RPMI7951 (cell line): Measurements from ENCODE around the gene PABPN1. TPM values are rescaled to one million over a fixed set of nuclear protein-coding genes. Genes with fewer than 3 reads are reported as not detected.

Experiments used
- DNase-seq: peaks from one replicate; pipeline ENCODE4 v3.0.0-alpha.2; 2012; ENCODE audit warnings: low read depth
- total RNA-seq: library from RNA; depleted of rRNA; stranded (reverse); fragments of >200 nt; shearing (Covaris generic); gene quantifications from 2 replicates; pipeline ENCODE4 v1.2.3, GENCODE V29; 2014

Gene PABPN1
- total RNA-seq, 1 experiment from 2014 or later, result 49.7 TPM

GRCh38 chr14:23326491-23327332, 5.5 kb downstream of the PABPN1 start:
- no peak for DNase-seq

DNA sequence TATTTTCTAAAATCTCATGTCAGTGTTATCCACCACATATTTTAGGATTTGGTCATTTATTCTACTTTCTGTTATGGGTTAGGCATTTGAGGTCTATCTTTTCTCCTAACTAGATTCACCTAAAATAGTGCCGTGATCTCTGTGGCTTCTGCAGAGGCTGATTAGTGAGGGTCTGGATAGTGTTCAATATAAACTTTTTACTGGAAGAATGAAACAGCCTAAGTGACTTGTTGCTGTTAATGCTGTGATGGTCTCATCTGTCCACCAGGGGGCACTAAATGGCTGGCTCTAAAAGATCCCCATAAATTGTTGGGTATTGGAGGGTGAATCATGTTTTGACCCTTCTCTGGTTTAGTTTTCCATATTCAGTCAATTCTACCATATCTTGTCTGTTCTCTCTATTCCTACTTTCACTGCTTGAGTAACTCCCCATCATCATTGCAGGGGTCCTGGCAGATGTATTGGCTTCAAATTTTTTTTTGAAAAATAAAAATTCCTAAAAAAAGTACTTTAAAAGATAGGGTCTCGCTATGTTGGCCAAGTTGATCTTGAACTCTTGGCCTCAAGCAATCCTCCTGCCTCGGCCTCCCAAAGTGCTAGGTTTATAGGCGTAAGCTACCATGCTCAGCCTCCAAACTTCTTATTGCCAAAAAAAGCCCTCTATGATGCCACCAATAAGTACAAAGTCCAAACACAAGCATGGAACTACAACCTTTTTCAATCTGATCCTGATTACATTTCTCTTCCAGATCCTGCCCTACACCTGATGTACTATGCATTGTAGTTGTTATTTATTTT, 6.9 kb downstream of the PABPN1 start:
- peak; percentile 63 for DNase-seq

- DNase-seq, result no peak
Measured at GRCh38 chr14:23335623-23336022, 14.4 kb downstream of the PABPN1 start.

- DNase-seq, result no peak
Measured at GRCh38 chr14:23339506-23340268, 18.4 kb downstream of the PABPN1 start.

DNA sequence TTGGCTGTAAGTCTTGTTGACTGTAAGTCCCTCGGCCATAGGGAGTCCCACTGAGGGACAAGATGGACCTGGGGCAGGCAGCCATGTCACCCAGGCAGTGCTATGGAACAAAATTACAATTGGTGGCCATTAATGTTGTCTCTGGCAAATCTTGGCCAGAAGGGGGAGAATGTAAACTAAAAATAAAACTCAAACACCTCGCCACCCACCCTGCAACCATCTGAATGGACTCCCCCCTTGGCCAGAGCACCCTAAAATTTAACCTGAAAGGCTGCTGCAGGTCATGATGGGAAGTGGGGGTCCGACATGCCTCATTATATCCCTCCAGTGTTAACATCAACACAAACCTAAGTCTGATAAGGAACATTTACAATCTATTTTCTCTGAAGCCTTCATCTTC, 23.2 kb downstream of the PABPN1 start:
- no peak for DNase-seq

DNA sequence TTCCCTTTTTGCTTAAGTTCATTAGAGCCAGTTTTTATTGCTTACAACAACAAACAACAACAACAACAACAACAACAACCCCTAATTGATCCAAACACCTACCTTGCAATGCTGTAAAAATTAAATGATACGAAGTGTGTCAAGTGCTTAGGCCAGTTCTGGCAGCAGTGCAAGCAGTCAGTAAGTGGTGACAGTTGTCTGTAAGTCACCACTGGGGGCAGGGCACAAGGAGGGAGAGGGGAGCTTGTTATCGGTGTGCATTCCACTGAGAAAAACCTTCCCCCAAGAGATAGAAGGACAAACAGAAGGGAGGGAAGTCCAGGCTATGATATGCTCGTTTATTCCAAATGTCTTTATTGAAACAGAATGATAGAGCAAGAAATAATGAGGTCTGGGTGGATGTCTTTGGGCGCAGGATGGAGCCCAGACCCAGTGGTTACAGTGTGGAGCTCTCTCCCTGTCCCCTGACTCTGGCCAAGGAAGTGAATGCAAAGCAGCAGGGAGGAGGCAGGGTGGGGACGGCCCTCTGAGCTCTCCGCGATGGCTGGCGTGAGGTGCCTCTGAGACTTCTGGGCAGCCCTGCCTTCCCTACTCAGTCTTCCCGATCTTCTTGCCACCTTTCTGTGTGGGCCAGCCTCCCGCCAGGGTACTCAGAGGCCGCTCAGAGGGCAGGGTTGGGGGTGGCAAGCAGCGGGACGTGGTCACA, 24.9 kb downstream of the PABPN1 start:
- DNase-seq, result no peak

- no peak for DNase-seq
Measured at GRCh38 chr14:23346693-23347405, 25.6 kb downstream of the PABPN1 start.

DNA sequence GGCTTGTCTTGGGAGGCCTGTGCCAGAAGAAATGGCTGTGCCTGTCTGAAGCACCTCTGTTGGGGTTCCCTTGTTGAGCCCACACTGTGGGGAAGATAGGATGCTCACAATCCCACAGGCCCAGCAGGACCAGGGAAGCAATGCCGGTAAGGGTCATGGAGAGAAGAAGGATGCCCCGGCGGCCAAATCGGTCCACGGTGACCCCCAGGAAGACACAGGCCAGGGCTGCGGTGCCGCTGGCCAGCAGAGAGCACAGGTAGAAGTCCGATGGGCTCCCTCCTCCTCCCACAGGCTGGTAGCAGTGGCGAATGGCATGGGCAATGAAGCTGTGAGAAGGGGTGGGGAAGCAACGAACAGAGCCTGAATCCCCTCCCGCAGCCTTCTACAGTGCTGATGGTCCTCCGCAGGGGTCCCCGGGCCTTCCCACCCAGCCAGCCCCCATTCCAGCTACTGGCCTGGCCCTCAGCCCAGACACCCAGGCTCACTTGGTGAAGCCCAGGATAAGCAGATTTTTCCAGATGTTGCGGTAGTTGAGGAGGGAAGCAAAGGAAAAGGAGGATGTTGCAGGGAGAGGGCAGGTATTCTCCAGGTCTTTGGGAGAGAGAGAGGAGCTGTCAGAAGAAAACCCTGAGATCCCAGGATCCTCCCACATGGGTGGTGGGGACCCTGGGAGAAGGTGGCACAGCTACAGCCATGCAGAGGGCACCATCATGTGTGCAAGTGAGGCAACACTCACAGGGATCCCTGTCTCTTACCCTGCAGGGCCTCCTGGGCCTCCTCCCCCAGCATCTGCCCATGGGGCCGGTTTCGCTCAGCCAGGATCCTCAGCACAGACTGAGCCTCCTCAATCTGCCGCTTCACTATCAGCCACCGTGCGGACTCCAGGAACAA, 26.4 kb downstream of the PABPN1 start:
- no peak for DNase-seq

DNA sequence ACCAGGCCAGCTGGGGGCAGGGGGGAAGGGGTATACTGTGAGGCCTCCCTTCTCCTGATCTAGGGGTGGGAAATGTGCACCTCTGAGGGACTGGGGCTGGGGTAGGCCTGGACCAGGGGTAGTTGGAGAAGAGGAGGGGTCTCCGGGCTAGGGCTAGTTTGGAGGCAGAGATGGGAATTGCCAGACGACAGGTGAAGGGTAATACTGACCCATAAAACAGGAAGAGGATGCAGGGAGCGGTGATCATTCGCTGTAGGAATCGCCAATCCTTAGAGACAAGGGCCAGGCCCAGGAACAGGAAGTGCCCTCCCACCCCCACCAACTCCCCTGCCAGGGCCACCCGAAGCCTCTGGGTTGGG, 27.0 kb downstream of the PABPN1 start:
- no peak for DNase-seq

DNA sequence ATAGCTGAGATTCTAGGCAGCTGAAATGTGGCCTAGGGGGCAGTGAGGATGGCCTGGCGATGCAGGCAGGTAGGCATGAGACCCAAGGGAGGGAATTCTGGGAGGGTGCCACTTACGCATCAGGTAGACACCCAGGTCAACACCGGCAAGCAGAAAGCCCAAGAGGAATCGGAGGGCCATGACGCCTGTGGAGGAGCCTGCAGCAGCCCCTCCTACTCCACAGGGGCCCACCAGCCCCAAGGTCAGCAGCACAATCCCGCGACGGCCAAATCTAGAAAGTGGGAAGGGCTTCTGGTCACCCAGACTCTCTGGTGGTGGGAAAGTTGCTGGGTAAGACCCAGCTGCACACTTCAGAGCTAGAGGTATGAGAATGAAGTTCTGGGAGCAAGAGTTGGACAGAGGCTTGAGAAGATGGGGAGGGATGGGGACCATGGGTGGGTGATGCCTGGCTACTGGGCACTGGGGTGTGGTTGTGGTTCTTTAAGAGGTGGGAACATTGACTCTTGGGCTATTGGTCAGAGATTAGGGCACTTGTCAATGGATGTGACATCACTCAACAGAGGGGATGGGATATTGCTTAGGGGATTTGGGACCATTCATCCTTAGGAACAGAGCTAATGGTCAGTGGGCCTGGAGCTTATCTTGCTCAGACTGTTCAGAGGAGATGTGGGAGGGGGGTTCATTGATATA, 28.0 kb downstream of the PABPN1 start:
- DNase-seq, result no peak

DNA sequence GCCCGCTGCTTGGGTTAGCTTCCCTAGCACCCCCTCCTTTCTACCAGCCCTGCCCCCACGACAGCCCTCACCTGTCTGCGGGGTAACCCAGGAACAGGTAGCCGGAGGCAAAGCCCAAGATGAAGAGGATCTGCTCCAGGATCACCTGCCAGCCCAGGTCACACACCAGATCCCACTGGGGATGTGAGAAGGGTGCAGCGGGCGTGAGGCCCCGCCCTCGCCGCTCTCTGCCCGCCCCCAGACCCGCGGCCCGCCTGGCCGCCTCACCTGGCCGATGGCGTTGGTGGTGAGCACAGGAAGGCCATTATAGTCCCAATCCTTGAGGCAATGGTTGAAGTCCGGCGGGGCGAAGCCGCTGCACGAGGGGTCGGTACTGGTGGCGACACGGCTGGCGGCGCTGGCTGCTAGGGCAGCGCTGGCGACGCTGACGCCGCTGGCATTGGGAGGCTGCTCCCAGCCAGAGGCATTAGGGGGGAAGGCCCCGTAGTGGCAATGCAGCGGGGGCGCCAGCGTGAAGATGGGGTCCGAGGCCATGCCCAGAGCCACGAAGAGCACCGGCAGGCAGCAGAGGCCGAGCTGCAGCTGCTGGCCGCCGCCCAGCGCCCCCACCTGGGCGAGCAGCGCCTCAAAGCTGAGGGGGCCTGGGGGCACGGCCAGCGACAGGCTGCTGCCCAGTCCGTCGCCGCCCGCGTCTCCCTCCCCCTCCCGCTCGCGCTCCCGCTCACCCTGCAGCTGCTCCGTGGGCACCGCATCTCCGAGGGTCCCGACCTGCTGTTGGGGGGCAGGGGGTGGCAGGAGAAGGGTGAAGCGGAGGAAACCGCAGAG, 30.6 kb downstream of the PABPN1 start:
- no peak for DNase-seq

GRCh38 chr14:23352506-23353432, 31.5 kb downstream of the PABPN1 start, which contains the start of gene SLC22A17:
TSS of gene SLC22A17 (minus strand) at chr14:23352887.
- DNase-seq, result peak; percentile 80

DNA sequence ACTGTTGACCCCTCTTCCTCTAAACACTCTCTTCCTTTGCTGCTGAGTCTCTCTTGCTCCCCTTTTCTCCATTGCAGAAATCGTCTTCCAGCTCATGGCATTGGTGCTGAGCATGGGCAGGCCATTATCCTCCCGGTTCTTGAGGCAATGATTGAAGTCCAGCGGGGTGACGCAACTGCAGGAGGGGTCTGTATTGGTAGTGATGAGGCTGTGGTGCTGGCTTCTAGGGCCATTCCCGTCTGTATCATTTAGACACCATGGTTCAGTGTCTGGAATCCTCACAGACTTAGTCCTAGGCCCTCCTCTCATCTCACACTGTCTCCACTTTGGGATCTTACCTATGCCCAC, 32.1 kb downstream of the PABPN1 start:
- DNase-seq, result no peak

DNA sequence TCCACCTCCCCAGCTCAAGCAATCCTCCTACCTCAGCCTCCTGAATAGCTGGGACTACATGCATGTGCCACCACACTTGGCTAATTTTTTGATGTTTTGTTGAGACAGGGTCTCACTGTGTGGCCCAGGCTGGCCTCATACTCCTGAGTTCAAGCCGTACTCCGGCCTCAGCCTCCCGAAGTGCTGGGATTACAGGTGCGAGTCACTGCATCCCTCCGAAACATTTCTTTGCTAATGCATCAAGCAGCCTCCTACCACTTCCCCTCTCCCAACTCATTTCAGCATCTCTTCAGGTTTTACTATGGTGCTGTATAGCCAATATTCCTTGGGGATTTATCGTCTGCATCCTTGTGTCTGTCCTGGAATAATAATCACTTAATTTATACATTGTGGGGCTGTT, 33.7 kb downstream of the PABPN1 start:
- DNase-seq, result no peak

DNA sequence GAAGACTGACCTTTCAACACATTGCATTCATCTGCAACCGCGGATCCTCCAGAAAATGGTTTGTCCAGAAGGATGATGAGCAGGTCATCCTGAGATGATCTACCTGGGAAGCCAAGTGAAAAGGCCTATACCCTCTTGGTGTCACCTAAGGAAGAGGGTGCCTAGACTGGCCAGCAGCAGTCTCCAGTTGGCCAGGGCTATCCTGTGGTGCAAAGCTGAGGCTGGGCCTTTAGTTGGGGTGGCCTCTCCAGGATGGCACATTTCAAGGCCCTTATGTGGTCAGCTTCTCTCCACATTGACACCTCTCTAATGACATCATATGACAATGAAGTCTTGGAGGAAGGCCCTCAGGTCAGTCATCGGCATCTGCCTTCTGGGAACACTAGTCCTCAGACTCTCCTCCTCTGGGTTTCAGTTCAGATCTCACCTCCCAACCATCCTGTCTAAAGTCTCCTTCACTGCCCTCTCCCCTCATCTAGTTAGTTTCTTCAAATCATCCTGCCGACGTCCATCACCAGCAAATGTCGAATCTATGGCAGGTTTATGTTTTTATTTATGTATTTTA, 34.7 kb downstream of the PABPN1 start:
- DNase-seq, result no peak

GRCh38 chr14:23356662-23357061, 35.4 kb downstream of the PABPN1 start:
- DNase-seq, result no peak

GRCh38 chr14:23357261-23357660, 36.0 kb downstream of the PABPN1 start:
- no peak for DNase-seq
